NCI-H1092 treated with DMSO at 0.1 percent for 48 hours (cell line): ENCODE results near the gene MAGOHB.
"Not testable (repeated sequence)": the region's sequence is repeated elsewhere in the genome, so short reads cannot be mapped to it uniquely, and the experiment has no call there.

Experiments used
- DNase-seq: peaks from one replicate; lab custom pipeline; 2025; lab: John Stamatoyannopoulos, UW

MAGOHB gene

GRCh38 chr12:10612110-10612509, 1.3 kb downstream of the MAGOHB start:
- DNase-seq = no peak

GRCh38 chr12:10611258-10611657, 2.2 kb downstream of the MAGOHB start:
- DNase-seq = not testable (repeated sequence)

- no peak for DNase-seq
Observed at GRCh38 chr12:10610188-10610587, 3.2 kb downstream of the MAGOHB start.

- no peak for DNase-seq
Observed at GRCh38 chr12:10607885-10608458, 5.4 kb downstream of the MAGOHB start.

GRCh38 chr12:10601860-10602259, 11.5 kb downstream of the MAGOHB start:
- no peak for DNase-seq

- no peak for DNase-seq
Observed at GRCh38 chr12:10600988-10601387, 12.4 kb downstream of the MAGOHB start.

- DNase-seq = no peak
Observed at GRCh38 chr12:10595881-10596280, 17.5 kb downstream of the MAGOHB start.

GRCh38 chr12:10590966-10591365, 22.4 kb downstream of the MAGOHB start:
- no peak for DNase-seq

- DNase-seq = no peak
Observed at GRCh38 chr12:10584415-10584814, 29.0 kb downstream of the MAGOHB start.

GRCh38 chr12:10582704-10583103, 30.7 kb downstream of the MAGOHB start:
- no peak for DNase-seq

GRCh38 chr12:10582133-10582532, 31.3 kb downstream of the MAGOHB start:
- not testable (repeated sequence) for DNase-seq

- DNase-seq = no peak
Observed at GRCh38 chr12:10574307-10574706, 39.1 kb downstream of the MAGOHB start.

- not testable (repeated sequence) for DNase-seq
Observed at GRCh38 chr12:10572021-10572490, 41.4 kb downstream of the MAGOHB start.

- DNase-seq = no peak
Observed at GRCh38 chr12:10571141-10571540, 42.3 kb downstream of the MAGOHB start.

GRCh38 chr12:10567813-10568212, 45.6 kb downstream of the MAGOHB start:
- DNase-seq = no peak

GRCh38 chr12:10563966-10564365, 49.4 kb downstream of the MAGOHB start:
- no peak for DNase-seq

- no peak for DNase-seq
Observed at GRCh38 chr12:10563002-10563401, 50.4 kb downstream of the MAGOHB start.

- DNase-seq = peak; percentile 15
Observed at GRCh38 chr12:10562306-10562933, 51.0 kb downstream of the MAGOHB start.

GRCh38 chr12:10559244-10559643, 54.2 kb downstream of the MAGOHB start:
- no peak for DNase-seq

- DNase-seq = no peak
Observed at GRCh38 chr12:10558789-10559188, 54.6 kb downstream of the MAGOHB start.

GRCh38 chr12:10558301-10558700, 55.1 kb downstream of the MAGOHB start:
- DNase-seq = no peak

- no peak for DNase-seq
Observed at GRCh38 chr12:10557766-10558165, 55.6 kb downstream of the MAGOHB start.

GRCh38 chr12:10557329-10557728, 56.1 kb downstream of the MAGOHB start:
- no peak for DNase-seq
